A549 (cell line): ENCODE measurements around the gene LDLRAP1. TPM values are rescaled to one million over a fixed set of nuclear protein-coding genes. Genes with fewer than 3 reads are reported as not detected.
A peak's percentile ranks its signal among the peaks of the same experiment; 100 is the strongest.

Experiments used
- ATAC-seq, 2 experiments: fragments of 200-7000 bp in 1 of 2; fragments of >200 bp in 1 of 2; cut with Nextera tagmentation in 1 of 2; cut with Tn5 transposase in 1 of 2; 3 replicates each; pipeline versions ENCODE4 v1.8.0 to v1.9.1; 2018 to 2020; ENCODE audit warnings: mild to moderate bottlenecking in 1 of 2, moderate library complexity in 1 of 2
- CTCF ChIA-PET: fragments of 300-600 bp; sonication (Branson Sonifier 250); formaldehyde crosslinking; extraction: SDS; loops from one replicate; lab custom pipeline; 2021; ENCODE audit warnings: antibody characterized with exemption, inconsistent platforms; lab: Yijun Ruan, JAX
- POLR2A ChIA-PET: fragments of 350-600 bp; formaldehyde crosslinking; extraction: SDS; loops from one replicate; lab custom pipeline; 2021; ENCODE audit warnings: antibody characterized with exemption, inconsistent platforms; lab: Yijun Ruan, JAX
- DNase-seq, 2 experiments: peaks; one replicate each; pipeline versions ENCODE4 v3.0.0 to v3.0.0-alpha.2; 2011 to 2016; ENCODE audit warnings: low read depth in 1 of 2, low spot score in 1 of 2
- FAIRE-seq: peaks from 2 replicates; lab custom pipeline; 2011; peaks lifted over from hg19 to GRCh38; lab: Jason Lieb, UNC
- H3K27ac ChIP-seq, 2 experiments: fragments of >200 bp; sonication (Bioruptor Twin); formaldehyde crosslinking; 3 replicates each; pipeline ENCODE4 v1.5.1; 2016 to 2017
- H3K4me1 ChIP-seq: fragments of >200 bp; sonication (Bioruptor Twin); formaldehyde crosslinking; 3 replicates; pipeline ENCODE4 v1.6.1; 2016
- H3K4me2 ChIP-seq: fragments of >200 bp; sonication (Bioruptor Twin); formaldehyde crosslinking; 3 replicates; pipeline ENCODE4 v1.6.1; 2016
- H3K4me3 ChIP-seq: fragments of >200 bp; sonication (Bioruptor Twin); formaldehyde crosslinking; 3 replicates; pipeline ENCODE4 v1.5.1; 2016
- H3K9me3 ChIP-seq: fragments of >200 bp; sonication (Bioruptor Twin); formaldehyde crosslinking; 3 replicates; pipeline ENCODE4 v1.6.1; 2016
- CEBPB ChIP-seq, 2 experiments: fragments of >200 bp in 1 of 2; sonication (Bioruptor Twin) in 1 of 2; formaldehyde crosslinking in 1 of 2; IDR thresholded peaks; 2 replicates each; pipeline ENCODE4 v1.6.1; 2012 to 2016
- CHD4 ChIP-seq: fragments of 200-600 bp; sonication (generic); IDR thresholded peaks from 2 replicates; pipeline ENCODE4 v1.6.1; 2016; ENCODE audit warnings: antibody characterized with exemption, mild to moderate bottlenecking, borderline replicate concordance
- FOSB ChIP-seq: fragments of 250-450 bp; sonication (Bioruptor Pico); IDR thresholded peaks from 2 replicates; pipeline ENCODE4 v1.5.0; 2020; ENCODE audit warnings: mild to moderate bottlenecking, moderate library complexity
- FOSL2 ChIP-seq, 2 experiments: fragments of 450-650 bp in 1 of 2; fragments of >200 bp in 1 of 2; sonication (Bioruptor Twin) in 1 of 2; formaldehyde crosslinking; IDR thresholded peaks; 2 replicates each; pipeline versions ENCODE4 v1.5.0 to v1.6.1; 2016 to 2020; ENCODE audit warnings: mild to moderate bottlenecking in 1 of 2, moderate library complexity in 1 of 2
- HEYL ChIP-seq: fragments of 250-450 bp; sonication (Bioruptor Pico); IDR thresholded peaks from 2 replicates; pipeline ENCODE4 v1.8.0; 2021; ENCODE audit warnings: mild to moderate bottlenecking, moderate library complexity
- HOXB13 ChIP-seq: fragments of 250-450 bp; sonication (Bioruptor Pico); IDR thresholded peaks from 2 replicates; pipeline ENCODE4 v1.5.0; 2020; ENCODE audit warnings: low read depth, mild to moderate bottlenecking, moderate library complexity
- HOXB5 ChIP-seq: fragments of 250-450 bp; sonication (Bioruptor Pico); IDR thresholded peaks from 2 replicates; pipeline ENCODE4 v1.5.0; 2020; ENCODE audit warnings: mild to moderate bottlenecking, moderate library complexity
- JUN ChIP-seq, 2 experiments: fragments of >200 bp; sonication (Bioruptor Twin); formaldehyde crosslinking; IDR thresholded peaks; 2 replicates in 1 of 2; 3 replicates in 1 of 2; pipeline ENCODE4 v1.6.1; 2016 to 2017
- JUNB ChIP-seq: fragments of >200 bp; sonication (Bioruptor Twin); formaldehyde crosslinking; IDR thresholded peaks from 2 replicates; pipeline ENCODE4 v1.6.1; 2016
- MAFK ChIP-seq: fragments of 450-650 bp; IDR thresholded peaks from 2 replicates; pipeline ENCODE4 v1.6.1; 2014; ENCODE audit not compliant: partially characterized antibody
- MAZ ChIP-seq: fragments of 150-350 bp; IDR thresholded peaks from 2 replicates; pipeline ENCODE4 v1.6.1; 2014; ENCODE audit warnings: antibody characterized with exemption, low read depth, low read length, borderline replicate concordance
- NR3C1 ChIP-seq: fragments of >200 bp; sonication (Bioruptor Twin); formaldehyde crosslinking; IDR thresholded peaks from 3 replicates; pipeline ENCODE4 v1.6.1; 2017
- RARB ChIP-seq: fragments of 250-450 bp; sonication (Bioruptor Pico); IDR thresholded peaks from 2 replicates; pipeline ENCODE4 v1.8.0; 2021; ENCODE audit warnings: mild to moderate bottlenecking, moderate library complexity
- RCOR1 ChIP-seq: fragments of 150-350 bp; IDR thresholded peaks from 2 replicates; pipeline ENCODE4 v1.6.1; 2014; ENCODE audit warnings: antibody characterized with exemption, low read length, low read depth
- RFX5 ChIP-seq: fragments of 450-650 bp; IDR thresholded peaks from 2 replicates; pipeline ENCODE4 v1.7.1; 2014; ENCODE audit warnings: antibody characterized with exemption, mild to moderate bottlenecking, moderate library complexity
- RNF2 ChIP-seq: fragments of 200-600 bp; sonication (generic); IDR thresholded peaks from 2 replicates; pipeline ENCODE4 v1.6.1; 2016; ENCODE audit warnings: low read depth, mild to moderate bottlenecking, antibody characterized with exemption, moderate library complexity, borderline replicate concordance
- SMC3 ChIP-seq: fragments of >200 bp; sonication (Bioruptor Twin); formaldehyde crosslinking; IDR thresholded peaks from 3 replicates; pipeline ENCODE4 v1.6.1; 2018; ENCODE audit warnings: inconsistent platforms
- SREBF2 ChIP-seq: fragments of 450-650 bp; IDR thresholded peaks from 2 replicates; pipeline ENCODE4 v1.6.1; 2014; ENCODE audit warnings: mild to moderate bottlenecking, moderate library complexity
- TFCP2L1 ChIP-seq: fragments of 250-450 bp; sonication (Bioruptor Pico); IDR thresholded peaks from 2 replicates; pipeline ENCODE4 v1.5.0; 2021; ENCODE audit warnings: mild to moderate bottlenecking
- ZC3H11A ChIP-seq: fragments of 450-650 bp; IDR thresholded peaks from 2 replicates; pipeline ENCODE4 v1.6.1; 2014; ENCODE audit warnings: antibody characterized with exemption, mild to moderate bottlenecking
- WGBS: methylation state at CpG from one replicate; pipeline ENCODE4 v1.1.6; 2017; ENCODE audit errors: missing lambda C conversion rate; 5-methylcytosine and 5-hydroxymethylcytosine counted together
- polyA plus RNA-seq, 4 experiments: library from polyadenylated mRNA; depleted of rRNA in 3 of 4; stranded (reverse); fragments of >200 nt; fragmentation: RNase III in 1 of 4; extraction: RNeasy Plus Mini Kit Qiagen cat#74134 plus additional on column Dnase treatment in 1 of 4; gene quantifications; 2 replicates in 3 of 4; 3 replicates in 1 of 4; pipeline ENCODE4 v1.2.3, GENCODE V29; 2011 to 2017
- TF ChIP-seq, protein P1 (sequence below): fragments of 250-450 bp; sonication (Bioruptor Pico); IDR thresholded peaks from 2 replicates; pipeline ENCODE4 v1.5.0; 2021; ENCODE audit warnings: mild to moderate bottlenecking, moderate library complexity, borderline replicate concordance
- TF ChIP-seq, protein P2 (sequence below): fragments of 250-450 bp; sonication (Bioruptor Pico); IDR thresholded peaks from 2 replicates; pipeline ENCODE4 v1.5.0; 2020; ENCODE audit warnings: low read depth, mild to moderate bottlenecking, moderate library complexity
- TF ChIP-seq, protein P3 (sequence below): IDR thresholded peaks from 2 replicates; pipeline ENCODE4 v1.6.1; 2012
- TF ChIP-seq, protein P4 (sequence below): IDR thresholded peaks from 2 replicates; pipeline ENCODE4 v1.6.1; 2012
- TF ChIP-seq, protein P5 (sequence below): fragments of 150-350 bp; IDR thresholded peaks from 2 replicates; pipeline ENCODE4 v1.6.1; 2014; ENCODE audit warnings: low read depth, mild to moderate bottlenecking, low read length
- TF ChIP-seq, protein P6 (sequence below): fragments of 450-650 bp; IDR thresholded peaks from 2 replicates; pipeline ENCODE4 v1.6.1; 2014; ENCODE audit warnings: antibody characterized with exemption
- TF ChIP-seq, protein P7 (sequence below): IDR thresholded peaks from 2 replicates; pipeline ENCODE4 v1.6.1; 2012; ENCODE audit warnings: low read depth, borderline replicate concordance

Gene LDLRAP1
- polyA plus RNA-seq, 2 of the 4 experiments (the other 2 are of a cell fraction) = 7.9 to 10.1 TPM

DNA sequence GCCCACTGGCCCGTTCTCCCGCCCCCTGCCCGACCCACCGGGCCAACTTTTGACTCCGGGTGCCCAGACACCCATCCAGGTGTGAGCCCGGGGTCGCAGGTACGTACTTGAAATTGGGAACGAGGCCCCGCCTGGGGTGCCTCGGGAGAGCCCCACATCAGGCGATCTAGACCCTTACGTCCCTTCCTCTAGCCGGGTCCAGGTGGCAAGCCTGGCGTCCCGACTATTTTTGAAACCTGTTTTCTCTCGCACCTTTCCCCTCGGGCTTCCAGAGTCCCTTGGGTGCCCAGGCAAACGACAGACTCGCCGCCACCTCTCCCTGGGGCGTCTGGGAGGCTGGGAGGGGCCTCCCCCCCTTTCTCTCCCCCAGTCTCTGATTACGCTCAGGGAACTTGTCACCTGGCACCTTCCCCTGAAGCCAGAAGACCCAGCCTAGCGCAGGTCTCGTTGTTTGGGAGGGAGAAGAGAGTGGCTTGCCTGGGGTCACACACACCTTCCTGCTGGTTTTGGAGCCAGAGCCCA is 898 bp downstream of the LDLRAP1 start (continued):
- TF ChIP-seq TFCP2L1 (CRISPR knock-in tag) (no peak), MAFK (no peak), RFX5 (no peak)
- TF ChIP-seq, protein P1, sequence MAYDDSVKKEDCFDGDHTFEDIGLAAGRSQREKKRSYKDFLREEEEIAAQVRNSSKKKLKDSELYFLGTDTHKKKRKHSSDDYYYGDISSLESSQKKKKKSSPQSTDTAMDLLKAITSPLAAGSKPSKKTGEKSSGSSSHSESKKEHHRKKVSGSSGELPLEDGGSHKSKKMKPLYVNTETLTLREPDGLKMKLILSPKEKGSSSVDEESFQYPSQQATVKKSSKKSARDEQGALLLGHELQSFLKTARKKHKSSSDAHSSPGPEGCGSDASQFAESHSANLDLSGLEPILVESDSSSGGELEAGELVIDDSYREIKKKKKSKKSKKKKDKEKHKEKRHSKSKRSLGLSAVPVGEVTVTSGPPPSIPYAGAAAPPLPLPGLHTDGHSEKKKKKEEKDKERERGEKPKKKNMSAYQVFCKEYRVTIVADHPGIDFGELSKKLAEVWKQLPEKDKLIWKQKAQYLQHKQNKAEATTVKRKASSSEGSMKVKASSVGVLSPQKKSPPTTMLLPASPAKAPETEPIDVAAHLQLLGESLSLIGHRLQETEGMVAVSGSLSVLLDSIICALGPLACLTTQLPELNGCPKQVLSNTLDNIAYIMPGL (CRISPR knock-in tag) = no peak
- TF ChIP-seq, all 56 proteins: peak for 0

DNA sequence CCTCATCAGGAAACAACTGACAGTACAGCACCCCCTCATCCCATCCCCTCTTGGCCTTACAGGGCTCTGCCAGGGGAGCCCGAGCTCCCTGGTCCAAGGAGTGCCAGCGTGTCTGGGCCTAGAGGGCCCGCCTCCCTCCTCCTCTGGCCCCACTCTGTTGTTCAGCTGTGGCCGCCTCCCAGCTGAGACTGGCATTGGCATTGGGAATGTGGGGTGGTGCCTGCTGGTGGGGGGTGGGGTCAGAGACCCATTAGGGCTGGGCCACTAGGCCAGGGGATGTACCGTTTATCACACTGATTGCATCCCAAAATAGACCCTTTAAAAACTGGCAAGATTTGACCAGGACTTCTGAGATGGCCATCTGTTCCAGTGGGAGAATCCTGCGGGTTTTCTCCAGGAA is 1.4 kb downstream of the LDLRAP1 start:
- peak overlapping the region; percentile 99 for H3K4me2 ChIP-seq
- FAIRE-seq (no peak), DNase-seq (peak in 1 of 2 experiments; percentile 28), ATAC-seq (peak; percentile 10 to 67; a peak in 3 of 6 replicates)
- H3K27ac ChIP-seq = peak overlapping the region in 1 of 2 experiments; percentile 90; a peak in 3 of 6 replicates
- peak overlapping the region; percentile 64; the same call in 1 of the 3 replicates for H3K4me3 ChIP-seq
- H3K4me1 ChIP-seq = peaks cover 12% of the 10 kb centered on the region; the same call in 2 of the 3 replicates
- ChIA-PET CTCF (no interaction called here), POLR2A (no interaction called here)
- H3K9me3 ChIP-seq = no peaks in the 10 kb centered on the region
- TF ChIP-seq RCOR1 (no peak), HOXB13 (CRISPR knock-in tag) (no peak), CEBPB (IDR thresholded peaks at IDR 0.05) (no peak), NR3C1 (no peak), JUNB (no peak), FOSL2 (IDR thresholded peaks at IDR 0.05) (no peak), FOSL2 (CRISPR knock-in tag; IDR thresholded peaks at IDR 0.05) (no peak)
- TF ChIP-seq, protein P2, sequence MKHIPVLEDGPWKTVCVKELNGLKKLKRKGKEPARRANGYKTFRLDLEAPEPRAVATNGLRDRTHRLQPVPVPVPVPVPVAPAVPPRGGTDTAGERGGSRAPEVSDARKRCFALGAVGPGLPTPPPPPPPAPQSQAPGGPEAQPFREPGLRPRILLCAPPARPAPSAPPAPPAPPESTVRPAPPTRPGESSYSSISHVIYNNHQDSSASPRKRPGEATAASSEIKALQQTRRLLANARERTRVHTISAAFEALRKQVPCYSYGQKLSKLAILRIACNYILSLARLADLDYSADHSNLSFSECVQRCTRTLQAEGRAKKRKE (CRISPR knock-in tag) = no peak
- 78% methylated on average over 4 of the region's 6 CpGs for WGBS

DNA sequence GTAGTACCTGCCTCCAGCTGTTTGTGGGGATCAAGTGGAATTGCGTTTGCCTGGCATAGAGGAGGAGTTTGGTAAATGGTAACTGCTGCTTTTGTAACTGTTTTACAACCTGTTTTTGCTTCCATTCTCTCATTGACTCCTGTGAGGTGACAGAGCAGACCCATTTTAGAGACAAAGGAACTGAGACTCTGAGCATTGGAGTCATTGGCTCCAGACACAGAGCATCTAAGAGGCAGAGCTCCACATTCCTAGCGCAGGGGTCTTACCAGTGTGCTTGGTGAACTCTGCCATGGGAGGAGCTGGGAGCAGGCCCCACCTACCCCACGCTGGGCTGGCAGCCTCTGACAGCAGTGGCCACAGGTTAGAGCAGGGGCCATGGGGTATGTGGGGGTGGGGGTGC is 2.4 kb downstream of the LDLRAP1 start:
- POLR2A ChIA-PET = no interaction called here
- 80% methylated on average over 1 of the region's 3 CpGs for WGBS
- CTCF ChIA-PET = interaction anchor here (1.4 kb wide), 1 partner anchor 27 kb away, joined by 4 read pairs; no protein-coding TSS in a partner anchor
- FAIRE-seq (no peak), ATAC-seq (no peak), DNase-seq (no peak)
- TF ChIP-seq RFX5 = no peak
- no peak for TF ChIP-seq SREBF2
- no peak for TF ChIP-seq ZC3H11A
- no peak for TF ChIP-seq JUNB
- TF ChIP-seq, protein P3, sequence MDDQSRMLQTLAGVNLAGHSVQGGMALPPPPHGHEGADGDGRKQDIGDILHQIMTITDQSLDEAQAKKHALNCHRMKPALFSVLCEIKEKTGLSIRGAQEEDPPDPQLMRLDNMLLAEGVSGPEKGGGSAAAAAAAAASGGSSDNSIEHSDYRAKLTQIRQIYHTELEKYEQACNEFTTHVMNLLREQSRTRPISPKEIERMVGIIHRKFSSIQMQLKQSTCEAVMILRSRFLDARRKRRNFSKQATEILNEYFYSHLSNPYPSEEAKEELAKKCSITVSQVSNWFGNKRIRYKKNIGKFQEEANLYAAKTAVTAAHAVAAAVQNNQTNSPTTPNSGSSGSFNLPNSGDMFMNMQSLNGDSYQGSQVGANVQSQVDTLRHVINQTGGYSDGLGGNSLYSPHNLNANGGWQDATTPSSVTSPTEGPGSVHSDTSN = no peak
- TF ChIP-seq HEYL (CRISPR knock-in tag) = no peak
- TF ChIP-seq, protein P4, sequence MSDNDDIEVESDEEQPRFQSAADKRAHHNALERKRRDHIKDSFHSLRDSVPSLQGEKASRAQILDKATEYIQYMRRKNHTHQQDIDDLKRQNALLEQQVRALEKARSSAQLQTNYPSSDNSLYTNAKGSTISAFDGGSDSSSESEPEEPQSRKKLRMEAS = no peak
- no peak for TF ChIP-seq TFCP2L1 (CRISPR knock-in tag)
- TF ChIP-seq CHD4 = no peak
- no peak for TF ChIP-seq RNF2
- no peak for TF ChIP-seq SMC3
- TF ChIP-seq FOSB (CRISPR knock-in tag) = no peak
- no peak for TF ChIP-seq HOXB5 (CRISPR knock-in tag)
- no peak for TF ChIP-seq RARB (CRISPR knock-in tag)
- no peak for TF ChIP-seq MAZ
- no peak for TF ChIP-seq JUN (IDR thresholded peaks at IDR 0.05)
- TF ChIP-seq, protein P5, sequence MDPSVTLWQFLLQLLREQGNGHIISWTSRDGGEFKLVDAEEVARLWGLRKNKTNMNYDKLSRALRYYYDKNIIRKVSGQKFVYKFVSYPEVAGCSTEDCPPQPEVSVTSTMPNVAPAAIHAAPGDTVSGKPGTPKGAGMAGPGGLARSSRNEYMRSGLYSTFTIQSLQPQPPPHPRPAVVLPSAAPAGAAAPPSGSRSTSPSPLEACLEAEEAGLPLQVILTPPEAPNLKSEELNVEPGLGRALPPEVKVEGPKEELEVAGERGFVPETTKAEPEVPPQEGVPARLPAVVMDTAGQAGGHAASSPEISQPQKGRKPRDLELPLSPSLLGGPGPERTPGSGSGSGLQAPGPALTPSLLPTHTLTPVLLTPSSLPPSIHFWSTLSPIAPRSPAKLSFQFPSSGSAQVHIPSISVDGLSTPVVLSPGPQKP = no peak
- TF ChIP-seq, protein P6, sequence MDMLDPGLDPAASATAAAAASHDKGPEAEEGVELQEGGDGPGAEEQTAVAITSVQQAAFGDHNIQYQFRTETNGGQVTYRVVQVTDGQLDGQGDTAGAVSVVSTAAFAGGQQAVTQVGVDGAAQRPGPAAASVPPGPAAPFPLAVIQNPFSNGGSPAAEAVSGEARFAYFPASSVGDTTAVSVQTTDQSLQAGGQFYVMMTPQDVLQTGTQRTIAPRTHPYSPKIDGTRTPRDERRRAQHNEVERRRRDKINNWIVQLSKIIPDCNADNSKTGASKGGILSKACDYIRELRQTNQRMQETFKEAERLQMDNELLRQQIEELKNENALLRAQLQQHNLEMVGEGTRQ = no peak
- TF ChIP-seq, protein P7, sequence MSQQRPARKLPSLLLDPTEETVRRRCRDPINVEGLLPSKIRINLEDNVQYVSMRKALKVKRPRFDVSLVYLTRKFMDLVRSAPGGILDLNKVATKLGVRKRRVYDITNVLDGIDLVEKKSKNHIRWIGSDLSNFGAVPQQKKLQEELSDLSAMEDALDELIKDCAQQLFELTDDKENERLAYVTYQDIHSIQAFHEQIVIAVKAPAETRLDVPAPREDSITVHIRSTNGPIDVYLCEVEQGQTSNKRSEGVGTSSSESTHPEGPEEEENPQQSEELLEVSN = no peak
- H3K4me1 ChIP-seq = peaks cover 14% of the 10 kb centered on the region; the same call in 2 of the 3 replicates
- no peak overlapping the region for H3K27ac ChIP-seq
- H3K4me3 ChIP-seq = no peak overlapping the region
- H3K9me3 ChIP-seq = no peaks in the 10 kb centered on the region
- no peak overlapping the region for H3K4me2 ChIP-seq
